Loucy (cell line): Measurements from ENCODE around the gene ADM2.
"Not testable (repeated sequence)": the region's sequence is repeated elsewhere in the genome, so short reads cannot be mapped to it uniquely, and the experiment has no call there.

ENCODE experiments used
- H2AFZ ChIP-seq: fragments of 200-600 bp; sonication (generic); 2 replicates; pipeline ENCODE4 v1.6.0; 2016; ENCODE audit warnings: antibody characterized with exemption, mild to moderate bottlenecking, low read length, moderate library complexity
- H3F3A ChIP-seq: fragments of 200-600 bp; 2 replicates; pipeline ENCODE4 v1.6.0; 2016; ENCODE audit warnings: antibody characterized with exemption, low read depth, mild to moderate bottlenecking
- H3K27me3 ChIP-seq: fragments of 200-600 bp; sonication (generic); 2 replicates; pipeline ENCODE4 v1.6.1; 2014; ENCODE audit warnings: low read length, mild to moderate bottlenecking; ENCODE audit not compliant: insufficient read depth, poor library complexity, severe bottlenecking
- H3K36me3 ChIP-seq: fragments of 200-600 bp; sonication (generic); 2 replicates; pipeline ENCODE4 v1.6.1; 2016; ENCODE audit warnings: low read length; ENCODE audit not compliant: insufficient read depth
- H3K4me1 ChIP-seq: fragments of 200-600 bp; sonication (generic); 2 replicates; pipeline ENCODE4 v1.5.1; 2014; ENCODE audit warnings: low read length, mild to moderate bottlenecking; ENCODE audit not compliant: insufficient read depth, poor library complexity, severe bottlenecking
- H3K4me2 ChIP-seq: fragments of 200-600 bp; sonication (generic); 2 replicates; pipeline ENCODE4 v1.6.0; 2014; ENCODE audit warnings: antibody characterized with exemption, low read length, low read depth, mild to moderate bottlenecking; ENCODE audit not compliant: poor library complexity, severe bottlenecking
- H3K4me3 ChIP-seq: fragments of 200-600 bp; sonication (generic); 2 replicates; pipeline ENCODE4 v1.5.1; 2014; ENCODE audit warnings: low read length, mild to moderate bottlenecking, mixed read lengths; ENCODE audit not compliant: poor library complexity, severe bottlenecking
- H3K79me2 ChIP-seq: fragments of 200-600 bp; sonication (generic); 2 replicates; pipeline ENCODE4 v1.6.1; 2014; ENCODE audit warnings: low read length; ENCODE audit not compliant: insufficient read depth
- H3K9ac ChIP-seq: fragments of 200-600 bp; sonication (generic); 2 replicates; pipeline ENCODE4 v1.6.0; 2014; ENCODE audit warnings: mild to moderate bottlenecking, low read depth, low read length, moderate library complexity; ENCODE audit not compliant: poor library complexity, severe bottlenecking
- H3K9me2 ChIP-seq: fragments of 200-600 bp; sonication (generic); replicated peaks from 2 replicates; pipeline ENCODE4 v1.6.1; 2016; ENCODE audit warnings: low read depth, low read length, mixed read lengths
- H3K9me3 ChIP-seq: fragments of 200-600 bp; sonication (generic); 2 replicates; pipeline ENCODE4 v1.6.1; 2014; ENCODE audit warnings: mild to moderate bottlenecking, antibody characterized with exemption, low read length, low read depth; ENCODE audit not compliant: insufficient read depth
- H4K20me1 ChIP-seq: fragments of 200-600 bp; sonication (generic); 2 replicates; pipeline ENCODE4 v1.6.0; 2014; ENCODE audit warnings: antibody characterized with exemption, low read length, mild to moderate bottlenecking; ENCODE audit not compliant: insufficient read depth, poor library complexity, severe bottlenecking
- CTCF ChIP-seq: fragments of 200-600 bp; sonication (generic); conservative IDR thresholded peaks from 2 replicates; pipeline ENCODE4 v1.5.1; 2014; ENCODE audit warnings: mild to moderate bottlenecking, antibody characterized with exemption, low read length
- EZH2phosphoT487 ChIP-seq: fragments of 200-600 bp; IDR thresholded peaks from 2 replicates; pipeline ENCODE4 v1.6.1; 2018; ENCODE audit warnings: antibody characterized with exemption, mild to moderate bottlenecking, moderate library complexity, borderline replicate concordance

ADM2 gene

GRCh38 chr22:50531546-50531961 lies 50.2 kb downstream of the ADM2 start:
- Histone ChIP-seq H3K79me2 (no peaks in the 10 kb centered on the region), H3K4me1 (peaks cover 13% of the 10 kb centered on the region), H3K9ac (no peak overlapping the region)

GRCh38 chr22:50531962-50532674 lies 50.8 kb downstream of the ADM2 start:
- peaks cover 8% of the 10 kb centered on the region for H3K4me1 ChIP-seq
- no peak overlapping the region for H3K4me2 ChIP-seq
- H2AFZ ChIP-seq: no peak overlapping the region
- no peaks in the 10 kb centered on the region for H3F3A ChIP-seq
- no peaks in the 10 kb centered on the region for H3K27me3 ChIP-seq
- no peaks in the 10 kb centered on the region for H3K79me2 ChIP-seq
- no peaks in the 10 kb centered on the region for H3K9me2 ChIP-seq
- TF ChIP-seq EZH2phosphoT487: no peak
- no peak for TF ChIP-seq CTCF
- H3K9me3 ChIP-seq: no peaks in the 10 kb centered on the region
- H3K4me3 ChIP-seq: no peak overlapping the region
- H3K36me3 ChIP-seq: no peaks in the 10 kb centered on the region
- no peak overlapping the region for H3K9ac ChIP-seq
- peaks cover 5% of the 10 kb centered on the region for H4K20me1 ChIP-seq

More at GRCh38 chr22:50531546-50531961, 50.2 kb downstream of the ADM2 start:
- H3K9me3 ChIP-seq: no peaks in the 10 kb centered on the region
- H3K4me3 ChIP-seq: no peak overlapping the region
- H3K4me2 ChIP-seq: no peak overlapping the region
- H3F3A ChIP-seq: no peaks in the 10 kb centered on the region
- no peaks in the 10 kb centered on the region for H3K36me3 ChIP-seq
- H2AFZ ChIP-seq: no peak overlapping the region
- peaks cover 6% of the 10 kb centered on the region for H4K20me1 ChIP-seq
- TF ChIP-seq CTCF (no peak), EZH2phosphoT487 (no peak)
- H3K27me3 ChIP-seq: no peaks in the 10 kb centered on the region
- no peaks in the 10 kb centered on the region for H3K9me2 ChIP-seq

GRCh38 chr22:50532824-50533796 lies 51.8 kb downstream of the ADM2 start:
- TF ChIP-seq EZH2phosphoT487: no peak
- TF ChIP-seq CTCF: no peak
- Histone ChIP-seq H3K27me3 (no peaks in the 10 kb centered on the region), H3K79me2 (no peaks in the 10 kb centered on the region), H3K9me3 (no peaks in the 10 kb centered on the region), H3K4me2 (no peak overlapping the region), H2AFZ (no peak overlapping the region), H3K36me3 (no peaks in the 10 kb centered on the region), H4K20me1 (no peaks in the 10 kb centered on the region), H3K4me3 (no peak overlapping the region), H3K9me2 (no peaks in the 10 kb centered on the region), H3K4me1 (peaks cover 3% of the 10 kb centered on the region), H3K9ac (no peak overlapping the region), H3F3A (no peaks in the 10 kb centered on the region)

- not testable (repeated sequence) for H3K4me2 ChIP-seq, H3K4me3 ChIP-seq, H3K27me3 ChIP-seq
Measured at GRCh38 chr22:50533856-50534711, 52.7 kb downstream of the ADM2 start.

More at GRCh38 chr22:50533856-50534711, 52.7 kb downstream of the ADM2 start:
- not testable (repeated sequence) for H3K36me3 ChIP-seq, H3K9me2 ChIP-seq, H2AFZ ChIP-seq, H3K9ac ChIP-seq, H3K79me2 ChIP-seq, H3F3A ChIP-seq, H4K20me1 ChIP-seq, H3K9me3 ChIP-seq, H3K4me1 ChIP-seq
